HG03064 (cell line): ENCODE data around the gene TSPAN31.

Source experiments
- ATAC-seq: cut with Tn5 transposase; IDR thresholded peaks from one replicate; pipeline ENCODE4 v1.9.1; 2021; ENCODE audit warnings: low read depth; ENCODE audit not compliant: unreplicated experiment

The TSPAN31 gene

DNA sequence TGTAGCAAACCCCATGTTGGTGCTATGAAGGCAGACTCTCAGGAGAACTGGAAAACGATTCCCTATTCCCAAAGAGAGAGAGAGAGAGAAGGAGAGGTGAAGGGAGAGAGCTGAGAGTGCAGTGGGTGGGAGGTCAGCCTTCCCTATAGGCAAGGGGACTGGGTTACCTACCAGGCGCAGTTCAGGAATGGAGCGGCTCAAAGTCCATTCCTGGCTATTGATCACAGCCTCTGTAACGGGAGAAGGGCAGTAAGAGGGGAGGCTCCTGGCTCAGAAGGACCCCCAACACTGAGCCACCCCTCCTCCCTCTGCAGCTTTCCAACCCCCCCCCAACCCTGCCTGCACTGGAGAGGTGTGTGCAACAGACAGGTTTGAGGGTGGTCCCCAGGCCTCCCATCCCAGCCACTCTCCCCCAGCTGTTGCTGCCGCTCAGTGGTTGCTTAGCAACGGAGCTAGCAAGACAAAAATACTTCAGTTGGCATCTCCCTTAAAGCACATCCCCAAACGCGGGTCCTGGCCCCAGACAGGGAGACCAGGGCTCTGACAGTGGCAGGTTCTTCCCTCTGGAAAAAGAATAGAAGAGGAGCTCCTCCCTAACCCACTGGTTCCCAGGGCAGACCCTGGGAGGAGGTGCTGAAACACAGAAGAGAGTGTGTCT is 9.5 kb upstream of the TSPAN31 start:
- no peak for ATAC-seq

GRCh38 chr12:57735952-57736740 is 8.7 kb upstream of the TSPAN31 start:
- ATAC-seq = no peak

- no peak for ATAC-seq
Measured at GRCh38 chr12:57736741-57737466, 7.9 kb upstream of the TSPAN31 start.

GRCh38 chr12:57737467-57738460 is 7.1 kb upstream of the TSPAN31 start:
- no peak for ATAC-seq

- ATAC-seq = no peak
Measured at GRCh38 chr12:57738661-57739237, 6.1 kb upstream of the TSPAN31 start, which contains the start of gene AGAP2. AGAP2 (minus strand) TSS chr12:57738742; CDS start chr12:57738246, 496 bp downstream.

DNA sequence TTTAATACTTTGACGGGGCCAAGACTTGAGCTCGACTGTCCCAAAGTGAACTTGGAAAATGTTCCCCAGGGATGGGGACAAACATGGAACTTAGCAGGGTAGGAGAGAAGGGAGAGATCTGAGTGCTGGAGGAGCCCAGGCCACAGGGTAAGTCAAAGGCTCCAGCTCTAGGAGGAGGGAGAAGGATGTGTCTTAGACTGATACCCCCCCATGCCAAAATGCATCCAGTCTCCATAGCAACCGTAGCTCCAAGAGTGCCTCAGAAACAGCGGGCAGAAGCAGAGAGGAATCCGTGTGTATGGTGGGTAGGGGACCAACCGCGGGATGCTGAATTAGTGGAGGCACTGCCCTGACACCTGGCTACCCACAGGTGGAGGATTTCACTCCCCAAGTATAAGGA is 5.5 kb upstream of the TSPAN31 start:
- no peak for ATAC-seq

DNA sequence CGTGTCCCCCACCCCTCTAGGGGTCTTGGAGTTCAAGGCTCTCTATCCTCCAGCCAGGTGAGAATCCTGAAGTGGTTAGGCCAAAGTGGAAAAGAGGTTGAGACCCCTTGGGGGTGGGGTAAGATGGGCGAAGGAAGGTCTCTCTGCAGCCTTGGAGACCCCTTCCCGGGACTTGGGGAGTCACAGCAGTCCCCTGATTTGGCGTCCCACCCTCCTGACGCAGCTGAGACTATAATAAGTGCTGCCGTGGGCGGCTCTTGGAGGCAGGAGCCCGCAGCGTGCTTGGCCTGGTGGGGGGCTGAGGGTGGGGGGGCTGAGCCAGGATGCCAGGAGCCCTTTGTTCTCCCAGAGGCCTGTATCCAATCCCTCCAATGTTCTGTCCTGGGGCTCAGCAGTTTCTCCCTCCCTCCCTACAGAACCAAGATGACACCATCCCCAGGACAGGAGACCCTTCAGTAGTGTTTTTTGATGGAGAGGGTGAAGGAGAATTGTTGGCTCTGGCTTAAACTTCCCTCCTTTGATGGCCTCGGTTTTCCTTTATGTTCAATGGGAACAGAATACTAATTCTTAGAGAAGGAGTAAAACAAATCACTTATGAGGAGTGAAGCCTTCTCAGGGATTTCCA is 4.8 kb upstream of the TSPAN31 start:
- ATAC-seq = no peak

DNA sequence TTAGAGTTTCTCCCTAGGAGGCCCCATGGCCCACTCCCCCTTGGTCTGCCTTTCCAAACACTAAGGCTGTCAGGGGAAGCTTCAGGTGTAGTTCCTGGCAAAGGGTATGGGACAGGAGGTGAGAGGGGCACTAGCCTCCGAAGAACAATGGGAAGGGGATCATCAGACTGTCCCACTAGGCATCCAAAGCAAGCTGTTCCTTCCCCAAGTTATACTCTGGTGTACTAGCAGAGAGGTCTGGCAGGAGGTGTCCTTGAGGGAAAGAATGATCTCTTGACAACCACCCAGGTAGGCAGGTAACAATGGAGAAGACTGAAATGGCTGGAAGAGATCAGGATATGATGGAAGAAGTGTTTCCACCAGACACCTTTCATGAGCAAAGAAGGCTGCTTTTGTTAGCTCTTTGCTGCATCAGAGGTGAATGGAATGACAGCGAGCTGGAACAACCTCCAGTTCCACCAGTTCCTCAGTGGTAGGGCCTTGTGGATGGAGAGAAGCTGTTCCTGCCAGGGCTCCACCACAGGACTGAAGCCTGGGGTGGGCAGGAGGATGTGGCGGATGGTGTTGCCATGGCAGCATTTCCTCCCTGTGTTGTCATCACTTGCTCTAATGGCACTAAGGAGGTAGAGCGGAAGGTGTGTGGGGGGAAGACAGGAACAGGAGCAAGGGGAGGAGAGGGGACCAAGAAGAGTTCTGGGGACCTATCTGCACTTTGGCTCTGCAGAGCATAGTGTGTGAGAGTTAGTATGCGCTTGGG is 4.0 kb upstream of the TSPAN31 start:
- no peak for ATAC-seq

GRCh38 chr12:57741413-57741789 is 3.4 kb upstream of the TSPAN31 start:
- ATAC-seq = no peak

GRCh38 chr12:57741844-57742738 is 2.7 kb upstream of the TSPAN31 start:
- peak; percentile 58 for ATAC-seq

DNA sequence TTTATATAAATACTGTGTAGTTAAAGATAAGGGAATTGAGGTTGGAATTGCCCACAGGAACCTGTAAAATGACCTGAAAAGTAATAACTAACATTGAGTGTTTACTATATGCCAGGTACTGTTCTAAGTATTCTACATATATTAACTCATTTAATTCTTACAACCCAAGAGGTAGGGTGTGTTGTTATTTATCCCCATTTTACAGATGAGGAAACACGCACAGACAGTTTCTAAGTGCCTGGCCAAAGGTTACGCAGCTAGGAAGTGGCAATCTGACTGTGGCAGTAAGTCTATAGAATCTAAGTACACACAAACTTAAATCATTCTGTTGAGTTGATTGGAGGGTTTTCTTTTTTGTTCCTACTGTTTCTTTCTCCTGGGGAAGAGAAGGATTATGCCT is 1.1 kb upstream of the TSPAN31 start:
- no peak for ATAC-seq

GRCh38 chr12:57744194-57744776 is 554 bp upstream of the TSPAN31 start:
- ATAC-seq = peak; percentile 36

DNA sequence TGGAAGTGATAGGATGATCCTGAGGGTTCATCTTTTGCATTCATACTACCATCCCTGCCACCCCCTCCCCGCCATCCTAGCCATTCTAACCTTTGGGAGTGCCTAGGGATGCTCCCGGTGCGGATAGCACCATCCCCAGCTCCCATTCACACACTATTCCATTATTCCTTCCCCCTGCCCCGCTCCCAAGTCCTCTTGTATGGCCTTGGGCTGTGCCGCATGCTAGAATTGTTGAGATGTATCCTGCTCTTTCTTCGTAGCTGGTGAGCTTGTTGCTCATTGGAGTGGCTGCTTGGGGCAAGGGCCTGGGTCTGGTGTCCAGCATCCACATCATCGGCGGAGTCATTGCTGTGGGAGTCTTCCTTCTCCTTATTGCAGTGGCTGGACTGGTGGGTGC is 644 bp downstream of the TSPAN31 start:
- ATAC-seq = no peak

- ATAC-seq = no peak
Measured at GRCh38 chr12:57746025-57746424, 1.2 kb downstream of the TSPAN31 start.

DNA sequence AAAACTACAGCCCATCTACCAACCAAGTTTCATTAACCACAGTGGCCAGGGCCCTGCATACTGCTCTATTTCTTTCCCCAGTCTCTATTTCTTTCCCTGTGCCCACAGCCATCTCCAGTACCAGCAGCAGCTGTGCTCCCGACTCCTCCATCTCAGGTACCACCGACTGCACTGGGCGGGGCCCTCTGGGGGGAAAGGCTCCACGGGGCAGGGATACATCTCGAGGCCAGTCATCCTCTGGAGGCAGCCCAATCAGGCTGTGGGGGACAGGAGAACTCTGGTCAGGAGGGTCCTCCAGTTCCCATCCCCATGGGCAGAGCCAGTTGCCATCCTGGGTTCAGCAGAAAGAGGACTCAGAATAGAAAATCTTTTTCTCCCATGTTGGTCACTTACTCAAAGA is 4.2 kb downstream of the TSPAN31 start:
- no peak for ATAC-seq

DNA sequence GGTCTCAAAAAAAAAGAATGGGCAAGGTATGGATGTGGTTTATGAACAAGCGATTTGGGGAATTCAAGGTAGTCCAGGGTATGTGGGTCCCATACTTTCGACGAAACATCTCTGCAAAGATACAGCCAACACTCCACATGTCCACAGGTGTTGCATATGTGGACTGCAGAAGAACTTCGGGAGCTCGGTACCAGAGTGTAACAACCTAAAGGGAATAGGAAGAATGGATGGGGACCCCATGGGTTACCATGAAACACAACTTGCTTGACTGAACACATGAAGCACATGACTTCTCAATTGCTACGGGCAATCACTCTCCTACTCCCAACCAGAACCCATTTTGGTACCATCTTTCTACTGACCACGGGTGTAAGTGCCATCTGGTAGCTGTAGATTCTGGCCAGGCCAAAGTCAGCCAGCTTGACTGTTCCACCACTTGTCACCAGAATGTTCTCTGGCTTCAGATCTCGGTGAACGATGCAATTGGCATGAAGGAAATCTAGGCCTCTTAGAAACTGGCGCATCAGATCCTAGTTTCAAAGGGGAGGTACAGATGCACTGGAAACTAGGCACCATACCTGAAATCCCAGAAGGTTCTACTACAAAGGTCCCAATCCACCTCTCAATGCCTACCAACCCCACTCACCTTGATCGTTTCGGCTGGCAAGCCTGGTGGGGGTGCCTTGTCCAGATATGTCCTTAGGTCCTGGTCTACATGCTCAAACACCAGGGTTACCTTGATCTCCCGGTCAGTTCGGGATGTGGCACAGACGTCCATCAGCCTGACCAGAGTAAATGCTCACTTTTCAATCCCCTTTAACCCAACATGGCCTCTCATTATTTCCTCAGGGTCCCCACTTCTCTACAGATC is 6.0 kb downstream of the TSPAN31 start:
- ATAC-seq = no peak

GRCh38 chr12:57751432-57751787 is 6.6 kb downstream of the TSPAN31 start:
- ATAC-seq = no peak
